Gastrocnemius medialis (tissue), 4 donors: ENCODE results near the gene SPEG.

Experiments used
- POLR2A ChIP-seq, 2 donors: fragments of 450-650 bp; IDR thresholded peaks; one replicate each; pipeline ENCODE4 v1.6.1; 2017; ENCODE audit warnings: antibody characterized with exemption in 2 of 2, mild to moderate bottlenecking in 2 of 2, moderate library complexity in 2 of 2
- TF ChIP-seq, protein P1 (sequence below), 5 experiments: fragments of 450-650 bp in 3 of 5; fragments of 200-600 bp in 2 of 5; sonication (generic) in 2 of 5; IDR thresholded peaks in 4 of 5; conservative IDR thresholded peaks in 1 of 5; 1 replicate in 4 of 5; 2 replicates in 1 of 5; pipeline ENCODE4 v1.5.1; 2016 to 2019; ENCODE audit warnings: antibody characterized with exemption in 5 of 5, mild to moderate bottlenecking in 3 of 5, moderate library complexity in 3 of 5

DNA sequence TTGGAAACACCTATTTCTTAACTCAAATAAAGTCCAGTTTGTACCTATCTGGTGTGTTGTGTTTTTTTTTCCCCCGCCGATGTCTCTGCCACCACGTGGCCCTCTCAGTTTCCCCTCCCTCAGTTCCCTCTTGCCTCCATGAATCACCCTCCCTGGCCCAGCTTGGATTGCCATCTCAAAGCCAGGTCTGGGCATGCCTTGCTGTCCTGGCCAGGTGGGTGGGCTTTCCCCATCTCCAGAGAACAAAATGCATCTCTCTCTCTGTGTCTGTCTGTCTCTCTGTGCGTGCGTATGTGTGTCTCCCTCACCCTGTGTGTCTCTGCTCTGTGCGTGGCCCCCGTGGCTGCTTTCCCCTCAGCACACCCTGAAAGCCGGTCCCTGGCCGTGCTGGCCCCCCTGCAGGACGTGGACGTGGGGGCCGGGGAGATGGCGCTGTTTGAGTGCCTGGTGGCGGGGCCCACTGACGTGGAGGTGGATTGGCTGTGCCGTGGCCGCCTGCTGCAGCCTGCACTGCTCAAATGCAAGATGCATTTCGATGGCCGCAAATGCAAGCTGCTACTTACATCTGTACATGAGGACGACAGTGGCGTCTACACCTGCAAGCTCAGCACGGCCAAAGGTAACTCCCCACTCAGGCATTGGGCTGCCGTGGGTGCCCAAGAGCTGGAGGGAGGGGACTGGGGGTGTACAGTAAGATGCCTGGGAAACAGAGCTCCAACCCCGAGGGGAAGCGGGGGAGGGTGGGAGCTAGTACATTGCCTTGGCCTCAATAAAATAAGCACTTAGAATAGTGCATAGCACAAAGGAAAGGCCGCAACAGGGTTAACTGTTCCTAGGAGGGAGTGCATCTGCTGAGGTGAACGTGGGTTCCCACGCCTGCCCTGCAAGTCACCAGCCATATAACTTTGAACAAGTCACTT lies 32.4 kb downstream of the SPEG start:
- TF ChIP-seq, protein P1, sequence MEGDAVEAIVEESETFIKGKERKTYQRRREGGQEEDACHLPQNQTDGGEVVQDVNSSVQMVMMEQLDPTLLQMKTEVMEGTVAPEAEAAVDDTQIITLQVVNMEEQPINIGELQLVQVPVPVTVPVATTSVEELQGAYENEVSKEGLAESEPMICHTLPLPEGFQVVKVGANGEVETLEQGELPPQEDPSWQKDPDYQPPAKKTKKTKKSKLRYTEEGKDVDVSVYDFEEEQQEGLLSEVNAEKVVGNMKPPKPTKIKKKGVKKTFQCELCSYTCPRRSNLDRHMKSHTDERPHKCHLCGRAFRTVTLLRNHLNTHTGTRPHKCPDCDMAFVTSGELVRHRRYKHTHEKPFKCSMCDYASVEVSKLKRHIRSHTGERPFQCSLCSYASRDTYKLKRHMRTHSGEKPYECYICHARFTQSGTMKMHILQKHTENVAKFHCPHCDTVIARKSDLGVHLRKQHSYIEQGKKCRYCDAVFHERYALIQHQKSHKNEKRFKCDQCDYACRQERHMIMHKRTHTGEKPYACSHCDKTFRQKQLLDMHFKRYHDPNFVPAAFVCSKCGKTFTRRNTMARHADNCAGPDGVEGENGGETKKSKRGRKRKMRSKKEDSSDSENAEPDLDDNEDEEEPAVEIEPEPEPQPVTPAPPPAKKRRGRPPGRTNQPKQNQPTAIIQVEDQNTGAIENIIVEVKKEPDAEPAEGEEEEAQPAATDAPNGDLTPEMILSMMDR (IDR thresholded peaks at IDR 0.05 in 4 of 5, conservative IDR thresholded peaks at IDR 0.05 in 1 of 5): no peak
- no peak for TF ChIP-seq POLR2A (IDR thresholded peaks at IDR 0.05)
